Stimulated activated CD8-positive, alpha-beta memory T cell treated with anti-CD3 and anti-CD28 coated beads, Interleukin-12 subunit alpha, Interleukin-12 subunit beta, amount 100 ng/mL, for 4 hours (primary cell): Measurements from ENCODE around the gene ARHGDIA.
A peak's percentile ranks its signal among the peaks of the same experiment; 100 is the strongest.
"Not testable (repeated sequence)": the region's sequence is repeated elsewhere in the genome, so short reads cannot be mapped to it uniquely, and the experiment has no call there.

Experiments used
- DNase-seq: peaks from one replicate; pipeline ENCODE4 v3.0.0-alpha.2; 2020; ENCODE audit warnings: low read depth

ARHGDIA gene

GRCh38 chr17:81870981-81871386, at the start of gene ARHGDIA:
ARHGDIA (minus strand) TSS chr17:81871337; CDS start chr17:81869930, 1,407 bp downstream.
- DNase-seq = no peak

- DNase-seq = no peak
Measured at GRCh38 chr17:81918832-81919545, 47.9 kb upstream of the ARHGDIA start.

GRCh38 chr17:81918333-81918669, 47.2 kb upstream of the ARHGDIA start:
- not testable (repeated sequence) for DNase-seq

- DNase-seq = peak; percentile 74
Measured at GRCh38 chr17:81917565-81918332, 46.6 kb upstream of the ARHGDIA start, which contains the start of gene SIRT7. SIRT7 (minus strand) TSS chr17:81918176; CDS start chr17:81918131, 45 bp downstream.

- DNase-seq = no peak
Measured at GRCh38 chr17:81916234-81917001, 45.3 kb upstream of the ARHGDIA start.

- DNase-seq = no peak
Measured at GRCh38 chr17:81915331-81915730, 44.2 kb upstream of the ARHGDIA start.

- DNase-seq = no peak
Measured at GRCh38 chr17:81914103-81914850, 43.1 kb upstream of the ARHGDIA start.

- no peak for DNase-seq
Measured at GRCh38 chr17:81913394-81914102, 42.4 kb upstream of the ARHGDIA start.

- no peak for DNase-seq
Measured at GRCh38 chr17:81912441-81913309, 41.5 kb upstream of the ARHGDIA start.

- DNase-seq = no peak
Measured at GRCh38 chr17:81911969-81912368, 40.8 kb upstream of the ARHGDIA start.

- peak; percentile 86 for DNase-seq
Measured at GRCh38 chr17:81911277-81911961, 40.3 kb upstream of the ARHGDIA start, which contains the start of gene PCYT2. PCYT2 (minus strand) TSS chr17:81911399; CDS start chr17:81911355, 44 bp downstream.

- DNase-seq = no peak
Measured at GRCh38 chr17:81910840-81911276, 39.7 kb upstream of the ARHGDIA start.

GRCh38 chr17:81909966-81910839, 39.1 kb upstream of the ARHGDIA start:
- DNase-seq = no peak

- no peak for DNase-seq
Measured at GRCh38 chr17:81909231-81909630, 38.1 kb upstream of the ARHGDIA start.

GRCh38 chr17:81908793-81909192, 37.7 kb upstream of the ARHGDIA start:
- DNase-seq = no peak

GRCh38 chr17:81907219-81908145, 36.3 kb upstream of the ARHGDIA start:
- no peak for DNase-seq

- DNase-seq = no peak
Measured at GRCh38 chr17:81906476-81907218, 35.5 kb upstream of the ARHGDIA start.
